ENCODE results near the gene ITGB2. TPM values are rescaled to one million over a fixed set of nuclear protein-coding genes. Genes with fewer than 3 reads are reported as not detected.
A peak's percentile ranks its signal among the peaks of the same experiment; 100 is the strongest.
"Not testable (repeated sequence)": the region's sequence is repeated elsewhere in the genome, so short reads cannot be mapped to it uniquely, and the experiment has no call there.

ITGB2 gene
- polyA plus RNA-seq, 3 donors from 2014 or later, result 1,416 to 2,161 (median 1,452) TPM

- H3K4me1 Mint-ChIP-seq, result peaks cover 24 to 25% of the 10 kb centered on the region in 2 donors
- no peak for DNase-seq
- H3K27ac Mint-ChIP-seq, result no peak overlapping the region
- H3K36me3 Mint-ChIP-seq, result peaks cover 9 to 13% (median 12%) of the 10 kb centered on the region in 3 donors
- H3K9me3 Mint-ChIP-seq, result no peaks in the 10 kb centered on the region
- peaks cover 10 to 24% (median 16%) of the 10 kb centered on the region in 3 donors for H3K27me3 Mint-ChIP-seq (ENCODE audit: low read depth in 3 of 3)
- no peak overlapping the region for H3K4me3 Mint-ChIP-seq
Measured at GRCh38 chr21:44887807-44888580, 32.7 kb downstream of the ITGB2 start.

GRCh38 chr21:44887126-44887806 is 33.4 kb downstream of the ITGB2 start:
- H3K27me3 Mint-ChIP-seq (ENCODE audit: low read depth in 3 of 3), result peaks cover 10 to 20% (median 16%) of the 10 kb centered on the region in 3 donors
- H3K27ac Mint-ChIP-seq, result peak overlapping the region in 4 of 6 donors; percentile 16 to 64 (median 52)
- H3K9me3 Mint-ChIP-seq, result no peaks in the 10 kb centered on the region
- no peak for DNase-seq
- H3K36me3 Mint-ChIP-seq, result peaks cover 4 to 13% (median 8%) of the 10 kb centered on the region in 3 donors
- H3K4me1 Mint-ChIP-seq, result peaks cover 23 to 24% of the 10 kb centered on the region in 2 donors
- no peak overlapping the region for H3K4me3 Mint-ChIP-seq

GRCh38 chr21:44886113-44887075 is 34.3 kb downstream of the ITGB2 start:
- Mint-ChIP-seq H3K36me3 (peaks cover 4 to 13% (median 8%) of the 10 kb centered on the region in 3 donors), H3K9me3 (no peaks in the 10 kb centered on the region), H3K27ac (peak overlapping the region in 5 of 6 donors; percentile 16 to 72 (median 61)), H3K27me3 (ENCODE audit: low read depth in 3 of 3) (peaks cover 10 to 16% (median 16%) of the 10 kb centered on the region in 3 donors), H3K4me1 (peaks cover 32% of the 10 kb centered on the region in 2 donors), H3K4me3 (no peak overlapping the region)
- peak in 2 of 3 donors; percentile 38 to 39 for DNase-seq

GRCh38 chr21:44885615-44886014 is 35.1 kb downstream of the ITGB2 start:
- H3K9me3 Mint-ChIP-seq, result no peaks in the 10 kb centered on the region
- H3K4me1 Mint-ChIP-seq, result peaks cover 38 to 39% of the 10 kb centered on the region in 2 donors
- H3K36me3 Mint-ChIP-seq, result peaks cover 4 to 13% (median 8%) of the 10 kb centered on the region in 3 donors
- peaks cover 10 to 16% (median 13%) of the 10 kb centered on the region in 3 donors for H3K27me3 Mint-ChIP-seq (ENCODE audit: low read depth in 3 of 3)
- H3K27ac Mint-ChIP-seq, result peak overlapping the region; percentile 5 to 65 (median 18)
- no peak for DNase-seq
- no peak overlapping the region for H3K4me3 Mint-ChIP-seq

GRCh38 chr21:44884097-44884496 is 36.6 kb downstream of the ITGB2 start:
- H3K27me3 Mint-ChIP-seq (ENCODE audit: low read depth in 3 of 3), result peaks cover 5 to 16% (median 10%) of the 10 kb centered on the region in 3 donors
- H3K36me3 Mint-ChIP-seq, result peaks cover 4 to 13% (median 8%) of the 10 kb centered on the region in 3 donors
- H3K27ac Mint-ChIP-seq, result peak overlapping the region; percentile 61 to 82 (median 69)
- no peak for DNase-seq
- H3K4me3 Mint-ChIP-seq, result no peak overlapping the region
- peaks cover 38 to 41% of the 10 kb centered on the region in 2 donors for H3K4me1 Mint-ChIP-seq
- H3K9me3 Mint-ChIP-seq, result no peaks in the 10 kb centered on the region

GRCh38 chr21:44883250-44883649 is 37.4 kb downstream of the ITGB2 start:
- DNase-seq, result no peak
- H3K36me3 Mint-ChIP-seq, result peaks cover 4 to 13% (median 8%) of the 10 kb centered on the region in 3 donors
- peaks cover 38 to 41% of the 10 kb centered on the region in 2 donors for H3K4me1 Mint-ChIP-seq
- H3K27me3 Mint-ChIP-seq (ENCODE audit: low read depth in 3 of 3), result peaks cover 5 to 13% (median 10%) of the 10 kb centered on the region in 3 donors
- H3K27ac Mint-ChIP-seq, result peak overlapping the region in 1 of 6 donors; percentile 61
- no peak overlapping the region for H3K4me3 Mint-ChIP-seq
- no peaks in the 10 kb centered on the region for H3K9me3 Mint-ChIP-seq

- peak in 1 of 3 donors; percentile 27 for DNase-seq
Measured at GRCh38 chr21:44881198-44881872, 39.4 kb downstream of the ITGB2 start.

GRCh38 chr21:44880405-44881197 is 40.1 kb downstream of the ITGB2 start:
- peaks cover 0 to 2% (median 2%) of the 10 kb centered on the region in 3 donors for H3K36me3 Mint-ChIP-seq
- no peaks in the 10 kb centered on the region for H3K9me3 Mint-ChIP-seq
- no peak for DNase-seq
- peaks cover 31 to 39% of the 10 kb centered on the region in 2 donors for H3K4me1 Mint-ChIP-seq
- no peak overlapping the region for H3K4me3 Mint-ChIP-seq
- H3K27ac Mint-ChIP-seq, result peak overlapping the region in 4 of 6 donors; percentile 3 to 87 (median 60)
- H3K27me3 Mint-ChIP-seq (ENCODE audit: low read depth in 3 of 3), result peaks cover 1 to 2% (median 1%) of the 10 kb centered on the region in 3 donors

More at GRCh38 chr21:44881198-44881872, 39.4 kb downstream of the ITGB2 start:
- Mint-ChIP-seq H3K9me3 (no peaks in the 10 kb centered on the region), H3K27me3 (ENCODE audit: low read depth in 3 of 3) (peaks cover 0 to 7% (median 6%) of the 10 kb centered on the region in 3 donors), H3K4me3 (no peak overlapping the region), H3K36me3 (peaks cover 4 to 9% (median 8%) of the 10 kb centered on the region in 3 donors), H3K4me1 (peaks cover 32 to 40% of the 10 kb centered on the region in 2 donors), H3K27ac (peak overlapping the region; percentile 27 to 87 (median 54))

- not testable (repeated sequence) for H3K36me3 Mint-ChIP-seq, DNase-seq, H3K9me3 Mint-ChIP-seq, H3K27ac Mint-ChIP-seq, H3K4me3 Mint-ChIP-seq
- Mint-ChIP-seq H3K27me3 (ENCODE audit: low read depth in 3 of 3) (peaks cover 10 to 11% (median 10%) of the 10 kb centered on the region in 3 donors), H3K4me1 (peaks cover 43 to 51% of the 10 kb centered on the region in 2 donors)
Measured at GRCh38 chr21:44879238-44879637, 41.5 kb downstream of the ITGB2 start.

GRCh38 chr21:44878053-44878982 is 42.4 kb downstream of the ITGB2 start:
- Mint-ChIP-seq H3K27ac (peak overlapping the region in 2 of 6 donors; percentile 27 to 29), H3K9me3 (no peaks in the 10 kb centered on the region)

More at GRCh38 chr21:44878053-44878982, 42.4 kb downstream of the ITGB2 start:
- Mint-ChIP-seq H3K4me3 (no peak overlapping the region), H3K27me3 (ENCODE audit: low read depth in 3 of 3) (peaks cover 14 to 17% (median 15%) of the 10 kb centered on the region in 3 donors), H3K36me3 (no peaks in the 10 kb centered on the region), H3K4me1 (peaks cover 44 to 48% of the 10 kb centered on the region in 2 donors)
- no peak for DNase-seq

Data from immature natural killer cell (primary cell).